Cardiac fibroblast (primary cell): ENCODE data around the gene GALNT14.

Experiments used
- DNase-seq, 2 donors: peaks; one replicate each; pipeline versions ENCODE4 v3.0.0 to v3.0.0-alpha.2; 2010; ENCODE audit warnings: low read depth in 2 of 2
- H3K4me3 ChIP-seq, 2 donors: replicated peaks in 1 of 2; 1 replicate in 1 of 2; 2 replicates in 1 of 2; pipeline ENCODE4 v1.5.1; 2011; ENCODE audit warnings: low read depth in 2 of 2, low read length in 2 of 2, mild to moderate bottlenecking in 2 of 2, moderate library complexity in 1 of 2
- CTCF ChIP-seq: IDR thresholded peaks from one replicate; pipeline ENCODE4 v1.5.1; 2011; ENCODE audit warnings: low read depth, mild to moderate bottlenecking, low read length, inconsistent platforms

The GALNT14 gene

GRCh38 chr2:30872797-30873196, 265.4 kb downstream of the GALNT14 start:
- no peak for TF ChIP-seq CTCF
- no peak overlapping the region for H3K4me3 ChIP-seq
- DNase-seq = no peak

- TF ChIP-seq CTCF = no peak
- DNase-seq = no peak
- no peak overlapping the region for H3K4me3 ChIP-seq
Observed at GRCh38 chr2:30871980-30872789, 266.1 kb downstream of the GALNT14 start.

- no peak overlapping the region for H3K4me3 ChIP-seq
- no peak for DNase-seq
- no peak for TF ChIP-seq CTCF
Observed at GRCh38 chr2:30871440-30871839, 266.8 kb downstream of the GALNT14 start.

- H3K4me3 ChIP-seq = no peak overlapping the region
- TF ChIP-seq CTCF = no peak
- no peak for DNase-seq
Observed at GRCh38 chr2:30869988-30870387, 268.3 kb downstream of the GALNT14 start.

- no peak overlapping the region for H3K4me3 ChIP-seq
- DNase-seq = no peak
- TF ChIP-seq CTCF = no peak
Observed at GRCh38 chr2:30867385-30867784, 270.9 kb downstream of the GALNT14 start.

- no peak for DNase-seq
Observed at GRCh38 chr2:30866974-30867373, 271.3 kb downstream of the GALNT14 start.

More at GRCh38 chr2:30866974-30867373, 271.3 kb downstream of the GALNT14 start:
- H3K4me3 ChIP-seq = no peak overlapping the region
- no peak for TF ChIP-seq CTCF
